Measurements from ENCODE around the gene CERS5. TPM values are rescaled to one million over a fixed set of nuclear protein-coding genes. Genes with fewer than 3 reads are reported as not detected.

The CERS5 gene
- total RNA-seq, 1 donor from 2014 or later = 72.3 TPM

GRCh38 chr12:50082644-50083043 is 84.5 kb downstream of the CERS5 start:
- H3K27ac Mint-ChIP-seq (ENCODE audit: unreplicated experiment) = no peak overlapping the region
- H3K4me3 Mint-ChIP-seq (ENCODE audit: unreplicated experiment) = no peak overlapping the region
- DNase-seq (ENCODE audit: extremely low spot score, unreplicated experiment) = no peak
- no peaks in the 10 kb centered on the region for H3K27me3 Mint-ChIP-seq (ENCODE audit: unreplicated experiment)
- peaks cover 20% of the 10 kb centered on the region for H3K4me1 Mint-ChIP-seq (ENCODE audit: unreplicated experiment)
- TF ChIP-seq CTCF (IDR thresholded peaks at IDR 0.05) = no peak
- H3K36me3 Mint-ChIP-seq (ENCODE audit: unreplicated experiment) = peaks cover 6% of the 10 kb centered on the region
- H3K9me3 Mint-ChIP-seq (ENCODE audit: unreplicated experiment) = no peaks in the 10 kb centered on the region

GRCh38 chr12:50081096-50081808 is 85.9 kb downstream of the CERS5 start:
- no peak for DNase-seq (ENCODE audit: extremely low spot score, unreplicated experiment)
- Mint-ChIP-seq H3K27ac (ENCODE audit: unreplicated experiment) (no peak overlapping the region), H3K36me3 (ENCODE audit: unreplicated experiment) (no peaks in the 10 kb centered on the region), H3K4me1 (ENCODE audit: unreplicated experiment) (peaks cover 16% of the 10 kb centered on the region), H3K4me3 (ENCODE audit: unreplicated experiment) (no peak overlapping the region), H3K9me3 (ENCODE audit: unreplicated experiment) (no peaks in the 10 kb centered on the region), H3K27me3 (ENCODE audit: unreplicated experiment) (no peaks in the 10 kb centered on the region)
- no peak for TF ChIP-seq CTCF (IDR thresholded peaks at IDR 0.05)

- no peak for TF ChIP-seq CTCF (IDR thresholded peaks at IDR 0.05)
- no peak overlapping the region for H3K27ac Mint-ChIP-seq (ENCODE audit: unreplicated experiment)
- no peaks in the 10 kb centered on the region for H3K36me3 Mint-ChIP-seq (ENCODE audit: unreplicated experiment)
- peaks cover 9% of the 10 kb centered on the region for H3K4me1 Mint-ChIP-seq (ENCODE audit: unreplicated experiment)
- DNase-seq (ENCODE audit: extremely low spot score, unreplicated experiment) = no peak
- no peaks in the 10 kb centered on the region for H3K9me3 Mint-ChIP-seq (ENCODE audit: unreplicated experiment)
- no peak overlapping the region for H3K4me3 Mint-ChIP-seq (ENCODE audit: unreplicated experiment)
- no peaks in the 10 kb centered on the region for H3K27me3 Mint-ChIP-seq (ENCODE audit: unreplicated experiment)
These were observed 87.4 kb downstream of the CERS5 start for GRCh38 chr12:50079771-50080170.

Other genes starting within 250 kb of the CERS5 start
- gene AQP2, start 216.6 kb downstream of the CERS5 start, total RNA-seq = not detected in 2 replicates
- gene AQP5, start 205.5 kb downstream of the CERS5 start, total RNA-seq = 0.24 and 0.46 TPM in 2 replicates
- not detected in 2 replicates for gene AQP6, start 194.4 kb downstream of the CERS5 start, total RNA-seq
- 25.9 and 28.3 TPM in 2 replicates for gene RACGAP1, start 141.9 kb downstream of the CERS5 start, total RNA-seq
- 2.1 and 3.0 TPM in 2 replicates for gene ASIC1, start 109.8 kb downstream of the CERS5 start, total RNA-seq
- gene SMARCD1, start 82.0 kb downstream of the CERS5 start, total RNA-seq = 61.4 and 66.7 TPM in 2 replicates
- 0.43 TPM in 1 of 2 replicates, not detected in the other for gene GPD1, start 63.4 kb downstream of the CERS5 start, total RNA-seq
- gene COX14, start 55.1 kb downstream of the CERS5 start, total RNA-seq = 41.5 and 54.9 TPM in 2 replicates
- 96.6 and 98.5 TPM in 2 replicates for gene LIMA1, start 116.2 kb upstream of the CERS5 start, total RNA-seq
- gene FAM186A, start 229.2 kb upstream of the CERS5 start, total RNA-seq = not detected in 2 replicates
- gene LARP4, start 233.5 kb upstream of the CERS5 start, total RNA-seq = 42.1 and 48.2 TPM in 2 replicates